HL-60 (cell line): Measurements from ENCODE around the gene PIK3IP1.

ENCODE experiments used
- CTCF ChIP-seq: IDR thresholded peaks from one replicate; pipeline ENCODE4 v1.5.1; 2011; ENCODE audit warnings: low read length, control low read depth, inconsistent platforms; ENCODE audit not compliant: insufficient read depth
- GABPA ChIP-seq: IDR thresholded peaks from 2 replicates; pipeline ENCODE4 v1.6.1; 2012; ENCODE audit warnings: low read depth
- POLR2AphosphoS5 ChIP-seq: IDR thresholded peaks from 2 replicates; pipeline ENCODE4 v1.6.1; 2012; ENCODE audit warnings: low read depth
- REST ChIP-seq: IDR thresholded peaks from 2 replicates; pipeline ENCODE4 v1.6.1; 2012; ENCODE audit warnings: low read depth; ENCODE audit not compliant: insufficient replicate concordance
- SPI1 ChIP-seq: IDR thresholded peaks from 2 replicates; pipeline ENCODE4 v1.6.1; 2012; ENCODE audit warnings: low read depth, mild to moderate bottlenecking, borderline replicate concordance

GRCh38 chr22:31260474-31260856 lies 31.8 kb downstream of the PIK3IP1 start:
- TF ChIP-seq CTCF (no peak), SPI1 (no peak), GABPA (no peak), REST (no peak), POLR2AphosphoS5 (no peak)
